OCI-LY1 (cell line): ENCODE results near the gene ZER1.
"Not testable (repeated sequence)": the region's sequence is repeated elsewhere in the genome, so short reads cannot be mapped to it uniquely, and the experiment has no call there.

Experiments used
- H2AFZ ChIP-seq: fragments of 200-600 bp; sonication (generic), shearing (Covaris generic); 2 replicates; pipeline ENCODE4 v1.6.0; 2014; ENCODE audit warnings: antibody characterized with exemption, mild to moderate bottlenecking, low read length
- H3F3A ChIP-seq: fragments of 200-600 bp; sonication (generic), shearing (Covaris generic); 2 replicates; pipeline ENCODE4 v1.6.0; 2014; ENCODE audit warnings: mild to moderate bottlenecking, antibody characterized with exemption, low read length, moderate library complexity; ENCODE audit not compliant: insufficient read depth
- H3K27ac ChIP-seq: fragments of 200-600 bp; sonication (generic); 2 replicates; pipeline ENCODE4 v1.5.1; 2014; ENCODE audit warnings: low read length, mixed run types, mild to moderate bottlenecking, low read depth; ENCODE audit not compliant: poor library complexity, severe bottlenecking
- H3K27me3 ChIP-seq: fragments of 200-600 bp; sonication (generic); 2 replicates; pipeline ENCODE4 v1.6.0; 2014; ENCODE audit warnings: antibody characterized with exemption, mild to moderate bottlenecking, low read length, moderate library complexity; ENCODE audit not compliant: insufficient read depth
- H3K36me3 ChIP-seq: fragments of 200-600 bp; sonication (generic); 2 replicates; pipeline ENCODE4 v1.6.1; 2014; ENCODE audit warnings: mild to moderate bottlenecking, antibody characterized with exemption, low read length, moderate library complexity, mixed read lengths; ENCODE audit not compliant: insufficient read depth
- H3K4me1 ChIP-seq: fragments of 200-600 bp; sonication (generic); 2 replicates; pipeline ENCODE4 v1.5.1; 2014; ENCODE audit warnings: mild to moderate bottlenecking, low read length, moderate library complexity; ENCODE audit not compliant: insufficient read depth, severe bottlenecking
- H3K4me2 ChIP-seq: fragments of 200-600 bp; sonication (generic), shearing (Covaris generic); 2 replicates; pipeline ENCODE4 v1.6.1; 2014; ENCODE audit warnings: low read length
- H3K4me3 ChIP-seq: fragments of 200-600 bp; sonication (generic); 2 replicates; pipeline ENCODE4 v1.5.1; 2014; ENCODE audit warnings: low read length, low read depth, mild to moderate bottlenecking, mixed read lengths; ENCODE audit not compliant: poor library complexity, severe bottlenecking
- H3K79me2 ChIP-seq: fragments of 200-600 bp; shearing (Covaris generic); 2 replicates; pipeline ENCODE4 v1.6.1; 2016; ENCODE audit warnings: mixed run types, low read length, mixed read lengths; ENCODE audit not compliant: insufficient read depth
- H3K9ac ChIP-seq: fragments of 200-600 bp; sonication (generic), shearing (Covaris generic); 2 replicates; pipeline ENCODE4 v1.6.1; 2014; ENCODE audit warnings: mild to moderate bottlenecking, low read length, mixed read lengths
- H3K9me2 ChIP-seq: fragments of 200-600 bp; sonication (generic), shearing (Covaris generic); 2 replicates; pipeline ENCODE4 v1.6.1; 2014; ENCODE audit warnings: low read depth, mild to moderate bottlenecking, low read length, mixed read lengths
- H3K9me3 ChIP-seq: fragments of 200-600 bp; shearing (Covaris generic); 2 replicates; pipeline ENCODE4 v1.6.1; 2014; ENCODE audit warnings: low read length, mixed read lengths
- H4K20me1 ChIP-seq: fragments of 200-600 bp; sonication (generic), shearing (Covaris generic); 2 replicates; pipeline ENCODE4 v1.6.0; 2016; ENCODE audit warnings: mild to moderate bottlenecking, low read length; ENCODE audit not compliant: insufficient read depth
- CTCF ChIP-seq: fragments of 200-600 bp; sonication (generic), shearing (Covaris generic); IDR thresholded peaks from 2 replicates; pipeline ENCODE4 v1.5.1; 2017; ENCODE audit warnings: mild to moderate bottlenecking, antibody characterized with exemption, low read length, moderate library complexity, mixed read lengths
- EZH2 ChIP-seq: fragments of 200-600 bp; sonication (generic), shearing (Covaris generic); IDR thresholded peaks from 2 replicates; pipeline ENCODE4 v1.8.0; 2017; ENCODE audit warnings: borderline replicate concordance, mixed run types, mild to moderate bottlenecking, antibody characterized with exemption, low read length, moderate library complexity, mixed read lengths

ZER1 gene

GRCh38 chr9:128800061-128800460, 28.3 kb upstream of the ZER1 start:
- no peaks in the 10 kb centered on the region for H3K27me3 ChIP-seq
- H3K4me2 ChIP-seq = no peak overlapping the region
- no peaks in the 10 kb centered on the region for H3K4me1 ChIP-seq
- no peak overlapping the region for H2AFZ ChIP-seq
- H3K9me2 ChIP-seq = no peaks in the 10 kb centered on the region
- H3K79me2 ChIP-seq = no peaks in the 10 kb centered on the region
- no peak overlapping the region for H3K27ac ChIP-seq
- H4K20me1 ChIP-seq = no peaks in the 10 kb centered on the region
- H3K9me3 ChIP-seq = no peaks in the 10 kb centered on the region
- H3K4me3 ChIP-seq = no peak overlapping the region
- TF ChIP-seq CTCF = no peak
- no peak for TF ChIP-seq EZH2
- no peaks in the 10 kb centered on the region for H3F3A ChIP-seq
- peaks cover 66% of the 10 kb centered on the region for H3K36me3 ChIP-seq
- no peak overlapping the region for H3K9ac ChIP-seq

- no peak overlapping the region for H3K9ac ChIP-seq
- TF ChIP-seq EZH2 (no peak), CTCF (no peak)
- H3F3A ChIP-seq = no peaks in the 10 kb centered on the region
- H3K4me2 ChIP-seq = no peak overlapping the region
- no peaks in the 10 kb centered on the region for H4K20me1 ChIP-seq
- H2AFZ ChIP-seq = no peak overlapping the region
- H3K36me3 ChIP-seq = peaks cover 73% of the 10 kb centered on the region
- no peak overlapping the region for H3K4me3 ChIP-seq
- no peaks in the 10 kb centered on the region for H3K27me3 ChIP-seq
- no peaks in the 10 kb centered on the region for H3K4me1 ChIP-seq
- no peak overlapping the region for H3K27ac ChIP-seq
- H3K9me2 ChIP-seq = no peaks in the 10 kb centered on the region
- H3K79me2 ChIP-seq = no peaks in the 10 kb centered on the region
- no peaks in the 10 kb centered on the region for H3K9me3 ChIP-seq
These were observed 27.2 kb upstream of the ZER1 start for GRCh38 chr9:128798896-128799295.

GRCh38 chr9:128794961-128795360, 23.2 kb upstream of the ZER1 start:
- H2AFZ ChIP-seq, H3K9me3 ChIP-seq, H3K4me2 ChIP-seq, H4K20me1 ChIP-seq, H3K4me3 ChIP-seq, H3F3A ChIP-seq, H3K9me2 ChIP-seq, H3K79me2 ChIP-seq, H3K27ac ChIP-seq, H3K27me3 ChIP-seq, H3K4me1 ChIP-seq, H3K9ac ChIP-seq: not testable (repeated sequence)
- peaks cover 70% of the 10 kb centered on the region for H3K36me3 ChIP-seq

GRCh38 chr9:128792978-128793686, 21.4 kb upstream of the ZER1 start:
- Histone ChIP-seq H3F3A (no peaks in the 10 kb centered on the region), H2AFZ (no peak overlapping the region), H3K27ac (no peak overlapping the region), H3K79me2 (0 out of 2 replicates have a peak, but pooled peaks cover under 1% of the 10 kb centered on the region), H3K9me2 (no peaks in the 10 kb centered on the region), H4K20me1 (no peaks in the 10 kb centered on the region), H3K9me3 (no peaks in the 10 kb centered on the region), H3K36me3 (peaks cover 58% of the 10 kb centered on the region), H3K27me3 (no peaks in the 10 kb centered on the region), H3K4me3 (no peak overlapping the region), H3K4me2 (no peak overlapping the region), H3K9ac (no peak overlapping the region), H3K4me1 (peaks cover 5% of the 10 kb centered on the region)
- TF ChIP-seq EZH2 (no peak), CTCF (no peak)
